ENCODE data around the gene RAC2.
"Not testable (repeated sequence)": the region's sequence is repeated elsewhere in the genome, so short reads cannot be mapped to it uniquely, and the experiment has no call there.

The RAC2 gene

DNA sequence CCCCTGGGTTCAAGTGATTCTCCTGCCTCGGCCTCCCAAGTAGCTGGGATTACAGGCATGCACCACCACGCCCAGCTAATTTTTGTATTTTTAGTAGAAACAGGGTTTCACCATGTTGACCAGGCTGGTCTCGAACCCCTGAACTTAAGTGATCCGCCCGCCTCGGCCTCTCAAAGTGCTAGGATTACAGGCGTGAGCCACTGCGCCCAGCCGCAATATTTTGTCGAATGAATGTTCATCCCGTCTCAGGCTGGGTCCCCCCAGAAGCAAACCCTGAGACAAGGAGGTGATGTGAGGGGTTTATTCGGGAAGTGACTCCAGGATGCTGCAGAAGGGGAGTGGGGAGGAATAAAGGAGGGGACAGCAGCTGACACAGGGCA lies 10.7 kb downstream of the RAC2 start:
- H3K36me3 ChIP-seq (ENCODE audit: control insufficient read depth, insufficient read depth, low read length); H3K9me3 ChIP-seq (ENCODE audit: control insufficient read depth, low read length); H3K27ac ChIP-seq (ENCODE audit: low read depth, low read length, severe bottlenecking); H3K4me3 ChIP-seq (ENCODE audit: extremely low read depth, insufficient read depth, low read length, poor library complexity, severe bottlenecking): not testable (repeated sequence)
- peaks cover 19% of the 10 kb centered on the region for H3K4me1 ChIP-seq (ENCODE audit: control insufficient read depth, insufficient read depth, low read length, poor library complexity, severe bottlenecking)
- 92 to 93% methylated on average over 11 to 12 of the region's 12 CpGs for WGBS, 2 experiments (ENCODE audit: insufficient coverage in 2 of 2)

DNA sequence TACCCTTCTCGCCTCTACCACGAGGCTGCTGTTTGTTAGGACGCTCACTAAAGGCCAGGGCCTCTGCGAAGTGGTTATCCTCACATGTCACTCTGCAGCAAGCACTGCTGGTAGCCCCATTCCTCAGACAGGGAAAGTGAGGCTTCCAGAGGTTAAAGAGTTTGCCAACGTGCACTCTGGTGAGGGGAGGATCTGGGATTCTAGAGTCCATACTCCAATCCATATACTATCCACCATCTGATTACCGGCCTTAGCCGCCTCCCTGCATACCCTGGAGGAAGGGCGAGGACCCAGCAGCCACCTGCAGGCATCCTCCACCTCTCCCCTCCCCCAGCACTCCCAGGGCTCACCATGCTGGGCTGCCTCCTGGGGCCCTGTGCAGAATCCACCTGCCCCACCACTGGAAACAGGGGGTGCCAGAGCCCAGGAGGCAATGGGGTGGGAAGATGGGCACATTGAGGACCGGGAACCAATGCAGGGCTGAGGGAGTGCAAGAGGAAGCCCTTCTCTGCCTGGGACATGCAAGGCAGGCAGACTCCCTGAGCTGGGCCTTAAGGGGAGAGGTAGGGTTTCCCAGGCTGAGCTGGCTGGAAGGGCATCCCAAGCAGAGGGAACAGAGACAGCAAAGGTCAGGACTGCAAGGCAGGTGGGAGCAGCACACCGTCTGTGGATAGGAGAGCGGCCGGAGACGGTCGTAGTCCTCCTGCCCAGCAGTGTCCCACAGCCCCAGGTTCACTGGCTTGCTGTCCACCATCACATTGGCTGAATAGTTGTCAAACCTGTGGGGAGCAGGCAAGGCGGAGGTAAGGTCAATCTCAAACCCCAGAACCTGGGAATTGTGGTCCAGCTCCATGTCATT lies 11.7 kb downstream of the RAC2 start:
- H3K9me3 ChIP-seq (ENCODE audit: control insufficient read depth, low read length): no peaks in the 10 kb centered on the region
- no peaks in the 10 kb centered on the region for H3K36me3 ChIP-seq (ENCODE audit: control insufficient read depth, insufficient read depth, low read length)
- WGBS, 2 experiments (ENCODE audit: insufficient coverage in 2 of 2): 91 to 92% methylated on average over 14 of the region's 15 CpGs
- peaks cover 21% of the 10 kb centered on the region for H3K4me1 ChIP-seq (ENCODE audit: control insufficient read depth, insufficient read depth, low read length, poor library complexity, severe bottlenecking)
- H3K27ac ChIP-seq (ENCODE audit: low read depth, low read length, severe bottlenecking): no peak overlapping the region
- no peak overlapping the region for H3K4me3 ChIP-seq (ENCODE audit: extremely low read depth, insufficient read depth, low read length, poor library complexity, severe bottlenecking)

DNA sequence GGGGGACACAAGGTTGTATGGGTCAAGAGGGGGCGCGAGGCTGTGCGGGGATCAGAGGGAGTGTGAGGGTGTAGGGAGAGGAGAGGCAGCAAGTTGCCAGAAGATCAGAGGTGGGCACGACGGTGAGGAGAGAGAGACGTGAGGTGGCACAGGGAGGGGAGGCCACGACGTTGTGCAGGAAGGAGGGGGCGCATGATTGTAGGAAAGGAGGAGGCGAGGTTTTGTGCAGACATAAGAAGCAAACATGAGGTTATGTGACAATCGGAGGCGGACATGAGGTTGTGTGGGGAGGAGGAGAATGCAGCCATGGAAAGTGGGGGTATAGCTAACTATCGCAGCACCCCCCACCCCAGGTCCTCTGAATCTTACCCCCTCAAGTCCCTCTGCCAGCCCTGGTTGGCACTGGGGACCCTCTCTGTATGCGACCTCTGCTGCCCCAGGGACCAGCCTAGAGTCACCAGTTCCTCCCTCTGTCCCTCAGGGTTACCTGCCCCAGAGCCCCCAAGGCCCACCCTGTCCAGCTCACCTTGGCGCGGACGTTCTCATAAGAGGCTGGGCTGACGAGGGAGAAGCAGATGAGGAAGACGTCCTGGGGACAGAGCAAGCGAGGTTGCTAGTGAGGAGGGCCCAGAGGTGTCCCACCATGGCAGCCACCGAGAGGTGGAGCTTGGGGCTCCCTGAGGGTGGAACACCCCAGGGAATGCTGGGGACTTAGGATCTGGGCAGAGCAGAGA lies 12.5 kb downstream of the RAC2 start:
- H3K9me3 ChIP-seq (ENCODE audit: control insufficient read depth, low read length): no peaks in the 10 kb centered on the region
- H3K27ac ChIP-seq (ENCODE audit: low read depth, low read length, severe bottlenecking): no peak overlapping the region
- H3K4me3 ChIP-seq (ENCODE audit: extremely low read depth, insufficient read depth, low read length, poor library complexity, severe bottlenecking): no peak overlapping the region
- 86 to 94% methylated on average over 16 to 21 of the region's 21 CpGs for WGBS, 2 experiments (ENCODE audit: insufficient coverage in 2 of 2)
- H3K36me3 ChIP-seq (ENCODE audit: control insufficient read depth, insufficient read depth, low read length): no peaks in the 10 kb centered on the region
- peaks cover 21% of the 10 kb centered on the region for H3K4me1 ChIP-seq (ENCODE audit: control insufficient read depth, insufficient read depth, low read length, poor library complexity, severe bottlenecking)

DNA sequence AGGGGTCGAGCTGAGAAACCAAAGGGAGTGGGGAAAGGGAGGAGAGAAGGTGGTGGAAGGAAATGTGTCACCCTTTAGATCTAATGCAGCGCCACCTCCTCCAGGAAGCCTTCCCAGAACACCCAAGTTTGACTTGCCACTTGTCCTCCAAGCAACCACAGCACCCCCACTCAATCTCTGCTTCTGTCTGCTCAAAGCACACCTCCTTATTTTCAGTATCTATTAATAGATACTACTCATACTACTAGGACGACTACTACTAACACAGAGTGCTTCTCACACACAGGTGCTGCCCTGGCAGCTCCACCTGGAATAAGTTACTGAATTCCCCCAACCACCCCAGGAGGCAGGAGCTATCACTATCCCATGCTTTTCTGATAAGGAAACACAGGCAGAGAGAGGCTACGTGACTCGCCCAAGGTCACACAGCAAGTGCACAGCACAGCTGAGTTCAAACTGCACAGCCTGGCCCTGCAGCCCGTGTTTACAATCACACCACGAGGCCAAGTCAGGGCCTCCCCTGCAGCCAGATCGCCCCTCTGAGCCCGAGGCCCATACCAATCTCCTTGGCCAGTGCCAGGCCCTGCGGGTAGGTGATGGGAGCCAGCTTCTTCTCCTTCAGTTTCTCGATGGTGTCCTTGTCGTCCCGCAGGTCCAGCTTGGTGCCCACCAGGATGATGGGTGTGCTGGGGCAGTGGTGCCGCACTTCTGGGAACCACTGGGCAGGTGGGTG lies 13.2 kb downstream of the RAC2 start:
- Histone ChIP-seq H3K27ac (ENCODE audit: low read depth, low read length, severe bottlenecking) (no peak overlapping the region), H3K4me3 (ENCODE audit: extremely low read depth, insufficient read depth, low read length, poor library complexity, severe bottlenecking) (no peak overlapping the region), H3K4me1 (ENCODE audit: control insufficient read depth, insufficient read depth, low read length, poor library complexity, severe bottlenecking) (peaks cover 21% of the 10 kb centered on the region), H3K9me3 (ENCODE audit: control insufficient read depth, low read length) (no peaks in the 10 kb centered on the region), H3K36me3 (ENCODE audit: control insufficient read depth, insufficient read depth, low read length) (no peaks in the 10 kb centered on the region)
- WGBS, 2 experiments (ENCODE audit: insufficient coverage in 2 of 2): 87 to 95% methylated on average over 11 to 12 of the region's 14 CpGs

DNA sequence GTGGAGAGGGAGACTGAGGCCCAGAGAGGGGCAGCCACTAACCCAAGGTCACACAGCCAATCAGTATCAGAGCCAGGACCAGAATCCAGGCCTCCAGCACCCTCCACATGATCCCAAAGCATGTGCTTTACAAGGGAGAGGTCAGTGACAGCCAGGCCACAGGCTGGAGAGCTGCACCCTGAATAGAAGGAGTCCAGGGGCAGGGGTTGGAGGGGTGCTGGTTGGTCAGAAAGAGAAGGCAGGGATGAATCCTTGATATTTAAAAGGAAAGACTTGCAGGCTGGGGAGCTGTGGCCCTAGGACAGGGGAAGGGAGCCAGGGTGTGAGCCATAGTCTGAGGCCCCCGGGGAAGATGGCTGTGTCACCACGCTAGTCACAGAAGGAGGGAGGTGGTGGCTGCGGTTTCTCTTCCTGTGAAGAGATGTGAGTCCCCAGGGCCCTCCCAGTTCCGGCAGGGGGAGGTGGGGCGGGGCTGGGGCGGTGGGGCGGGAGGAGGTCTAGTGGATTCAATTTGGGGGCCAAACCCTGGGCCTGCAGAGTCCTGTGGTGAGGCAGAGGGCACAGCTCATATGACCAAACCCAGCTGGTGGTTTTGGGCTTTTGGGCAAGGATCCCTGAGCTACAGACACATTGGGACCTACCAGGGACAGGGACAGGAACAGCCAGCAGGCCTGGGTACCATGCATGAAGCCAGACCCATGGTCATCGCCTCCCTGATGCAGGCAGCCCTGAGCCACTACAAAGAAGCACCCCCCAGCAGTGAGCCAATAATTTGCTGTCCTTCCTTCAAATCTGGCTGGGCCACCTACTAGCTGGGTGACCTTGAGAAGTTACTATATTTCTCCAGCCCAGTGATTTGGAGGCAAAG lies 14.0 kb downstream of the RAC2 start:
- Histone ChIP-seq H3K4me1 (ENCODE audit: control insufficient read depth, insufficient read depth, low read length, poor library complexity, severe bottlenecking) (peaks cover 21% of the 10 kb centered on the region), H3K27ac (ENCODE audit: low read depth, low read length, severe bottlenecking) (no peak overlapping the region)
- 56 to 82% methylated on average over 3 to 4 of the region's 8 CpGs for WGBS, 2 experiments (ENCODE audit: insufficient coverage in 2 of 2)

DNA sequence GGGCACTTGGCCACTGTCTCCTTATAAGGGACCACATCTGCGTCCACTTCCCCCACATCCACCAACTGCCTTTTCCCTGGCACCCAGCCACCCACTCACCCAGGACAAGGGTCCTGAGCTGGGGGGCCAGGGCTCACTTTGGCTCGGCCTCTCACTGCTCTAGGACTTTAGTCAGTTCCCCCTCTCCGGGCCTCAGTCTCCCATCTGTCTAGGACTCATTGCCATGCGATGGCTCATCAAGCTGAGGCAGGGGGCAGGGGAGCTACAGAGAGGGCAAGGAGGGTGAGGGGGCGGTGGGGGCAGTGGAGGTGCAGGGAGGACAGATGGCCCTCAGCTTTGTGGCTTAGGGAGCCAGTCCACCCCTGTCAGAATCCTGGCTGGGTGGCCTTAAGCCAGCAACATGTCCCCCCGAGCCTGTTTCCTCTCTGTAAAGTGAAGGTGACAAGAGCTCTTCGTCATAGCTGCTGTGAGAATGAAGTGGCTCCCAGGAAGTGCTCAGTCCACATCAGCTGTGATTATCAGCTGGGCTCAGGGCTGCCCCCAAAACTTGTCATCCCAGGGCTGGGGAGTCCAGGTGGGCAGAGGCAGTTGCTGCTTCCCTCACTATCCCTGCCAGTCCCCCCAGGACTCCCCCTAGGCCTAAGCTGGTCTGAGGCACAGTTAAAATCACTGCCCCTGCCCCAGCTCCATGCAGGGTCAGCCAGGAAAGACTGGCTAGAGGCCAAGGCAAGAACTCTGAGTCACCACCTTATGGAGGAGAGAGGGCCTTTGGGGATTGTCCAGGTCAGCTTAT lies 14.9 kb downstream of the RAC2 start:
- Histone ChIP-seq H3K4me1 (ENCODE audit: control insufficient read depth, insufficient read depth, low read length, poor library complexity, severe bottlenecking) (peaks cover 21% of the 10 kb centered on the region), H3K9me3 (ENCODE audit: control insufficient read depth, low read length) (no peaks in the 10 kb centered on the region), H3K4me3 (ENCODE audit: extremely low read depth, insufficient read depth, low read length, poor library complexity, severe bottlenecking) (no peak overlapping the region), H3K36me3 (ENCODE audit: control insufficient read depth, insufficient read depth, low read length) (no peaks in the 10 kb centered on the region), H3K27ac (ENCODE audit: low read depth, low read length, severe bottlenecking) (no peak overlapping the region)
- 79 to 88% methylated on average over 3 to 5 of the region's 7 CpGs for WGBS, 2 experiments (ENCODE audit: insufficient coverage in 2 of 2)

More for the DNA sequence above, 14.0 kb downstream of the RAC2 start:
- no peak overlapping the region for H3K4me3 ChIP-seq (ENCODE audit: extremely low read depth, insufficient read depth, low read length, poor library complexity, severe bottlenecking)
- H3K9me3 ChIP-seq (ENCODE audit: control insufficient read depth, low read length): no peaks in the 10 kb centered on the region
- no peaks in the 10 kb centered on the region for H3K36me3 ChIP-seq (ENCODE audit: control insufficient read depth, insufficient read depth, low read length)

DNA sequence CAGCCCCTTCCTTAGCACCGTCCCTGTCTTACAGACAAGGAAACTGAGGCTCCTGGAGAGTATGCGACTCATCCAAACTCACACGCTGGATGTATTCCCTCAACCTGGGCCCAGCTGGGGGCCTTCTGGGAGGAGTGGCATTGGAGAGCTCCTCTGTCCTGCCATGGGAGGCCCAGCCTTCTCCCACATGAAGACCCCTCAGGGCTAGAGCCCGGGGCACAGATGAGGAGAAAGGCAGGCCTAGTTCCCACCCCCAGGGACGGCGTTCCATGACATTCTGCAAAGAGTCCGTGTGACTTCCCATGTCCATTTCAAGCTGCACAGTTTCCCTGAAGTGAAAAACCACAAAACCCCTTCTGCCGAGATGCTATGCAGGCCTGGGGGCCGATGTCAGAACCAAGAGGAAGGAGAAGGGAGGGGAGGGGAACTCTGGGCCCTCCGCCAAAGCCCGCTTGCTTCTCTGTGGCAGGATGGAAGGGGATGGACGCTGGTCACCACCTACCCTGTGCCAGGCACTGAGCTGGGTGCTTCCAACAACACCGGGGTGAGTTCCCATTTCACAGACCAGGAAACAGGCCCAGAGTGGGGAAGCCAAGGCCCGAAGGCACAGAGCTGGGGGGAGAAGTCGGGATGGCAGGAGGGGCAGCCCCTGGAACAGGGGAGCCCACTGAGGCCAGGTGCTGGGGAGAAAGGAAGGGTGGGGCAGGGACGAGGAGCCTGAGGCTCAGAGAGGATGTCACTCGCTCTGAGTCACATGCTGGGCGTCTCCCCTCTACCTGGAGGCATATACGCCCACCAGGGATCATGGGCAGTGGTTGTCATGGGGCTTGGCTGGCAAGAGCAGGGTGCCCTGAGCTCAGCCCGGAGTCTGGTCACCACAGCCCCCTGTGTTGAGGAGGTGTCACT lies 15.7 kb downstream of the RAC2 start:
- peaks cover 21% of the 10 kb centered on the region for H3K4me1 ChIP-seq (ENCODE audit: control insufficient read depth, insufficient read depth, low read length, poor library complexity, severe bottlenecking)
- H3K27ac ChIP-seq (ENCODE audit: low read depth, low read length, severe bottlenecking): no peak overlapping the region
- no peaks in the 10 kb centered on the region for H3K9me3 ChIP-seq (ENCODE audit: control insufficient read depth, low read length)
- H3K4me3 ChIP-seq (ENCODE audit: extremely low read depth, insufficient read depth, low read length, poor library complexity, severe bottlenecking): no peak overlapping the region
- 83 to 89% methylated on average over 12 to 19 of the region's 20 CpGs for WGBS, 2 experiments (ENCODE audit: insufficient coverage in 2 of 2)
- no peaks in the 10 kb centered on the region for H3K36me3 ChIP-seq (ENCODE audit: control insufficient read depth, insufficient read depth, low read length)

DNA sequence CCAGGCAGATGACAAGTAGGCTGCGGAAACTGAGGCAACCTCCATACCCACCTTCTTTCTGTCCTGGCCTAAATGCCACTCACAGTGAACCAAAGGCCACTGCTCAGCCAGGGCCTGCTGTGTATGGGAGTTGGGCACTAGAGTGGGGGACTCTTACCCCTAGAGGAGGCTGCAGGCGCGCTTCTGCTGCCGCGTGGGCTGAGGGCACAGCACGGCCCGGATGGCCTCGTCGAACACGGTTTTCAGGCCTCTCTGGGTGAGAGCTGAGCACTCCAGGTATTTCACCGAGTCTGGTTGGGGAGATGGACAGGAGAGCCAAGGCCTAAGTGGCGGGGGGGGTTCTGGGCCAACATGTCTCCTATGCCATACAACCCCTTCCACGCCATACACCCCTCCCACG lies 17.6 kb downstream of the RAC2 start:
- no peak overlapping the region for H3K4me3 ChIP-seq (ENCODE audit: extremely low read depth, insufficient read depth, low read length, poor library complexity, severe bottlenecking)

DNA sequence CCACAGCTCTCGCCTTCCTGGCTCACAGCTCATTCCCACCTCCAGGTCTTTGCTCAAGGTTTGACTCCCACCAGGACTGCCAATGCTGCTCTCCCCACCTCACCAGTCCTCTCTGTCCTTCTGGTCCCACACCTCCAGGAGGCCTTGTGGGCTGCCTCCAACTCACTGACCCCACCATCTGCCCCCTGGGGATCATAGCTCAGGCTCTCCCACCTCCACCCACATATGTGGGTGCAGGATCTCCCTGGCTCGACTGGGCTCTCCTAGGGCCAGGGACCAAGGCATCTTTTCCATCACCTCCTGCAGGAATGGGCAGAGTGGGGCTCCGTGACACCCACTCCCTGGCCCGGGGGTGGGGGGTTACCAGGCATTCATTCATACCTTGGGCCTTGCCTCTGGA lies 18.0 kb downstream of the RAC2 start:
- Histone ChIP-seq H3K36me3 (ENCODE audit: control insufficient read depth, insufficient read depth, low read length) (no peaks in the 10 kb centered on the region), H3K9me3 (ENCODE audit: control insufficient read depth, low read length) (no peaks in the 10 kb centered on the region), H3K4me3 (ENCODE audit: extremely low read depth, insufficient read depth, low read length, poor library complexity, severe bottlenecking) (no peak overlapping the region), H3K27ac (ENCODE audit: low read depth, low read length, severe bottlenecking) (no peak overlapping the region), H3K4me1 (ENCODE audit: control insufficient read depth, insufficient read depth, low read length, poor library complexity, severe bottlenecking) (peaks cover 21% of the 10 kb centered on the region)
- 83 to 93% methylated on average over 1 to 4 of the region's 4 CpGs for WGBS, 2 experiments (ENCODE audit: insufficient coverage in 2 of 2)

More for the DNA sequence above, 17.6 kb downstream of the RAC2 start:
- peaks cover 21% of the 10 kb centered on the region for H3K4me1 ChIP-seq (ENCODE audit: control insufficient read depth, insufficient read depth, low read length, poor library complexity, severe bottlenecking)
- H3K36me3 ChIP-seq (ENCODE audit: control insufficient read depth, insufficient read depth, low read length): no peaks in the 10 kb centered on the region
- no peak overlapping the region for H3K27ac ChIP-seq (ENCODE audit: low read depth, low read length, severe bottlenecking)
- 95 to 100% methylated on average over 1 to 11 of the region's 14 CpGs for WGBS, 2 experiments (ENCODE audit: insufficient coverage in 2 of 2)
- H3K9me3 ChIP-seq (ENCODE audit: control insufficient read depth, low read length): no peaks in the 10 kb centered on the region

All from mesodermal cell (in vitro differentiated cells).